ENCODE measurements around the gene DNASE2.

DNA sequence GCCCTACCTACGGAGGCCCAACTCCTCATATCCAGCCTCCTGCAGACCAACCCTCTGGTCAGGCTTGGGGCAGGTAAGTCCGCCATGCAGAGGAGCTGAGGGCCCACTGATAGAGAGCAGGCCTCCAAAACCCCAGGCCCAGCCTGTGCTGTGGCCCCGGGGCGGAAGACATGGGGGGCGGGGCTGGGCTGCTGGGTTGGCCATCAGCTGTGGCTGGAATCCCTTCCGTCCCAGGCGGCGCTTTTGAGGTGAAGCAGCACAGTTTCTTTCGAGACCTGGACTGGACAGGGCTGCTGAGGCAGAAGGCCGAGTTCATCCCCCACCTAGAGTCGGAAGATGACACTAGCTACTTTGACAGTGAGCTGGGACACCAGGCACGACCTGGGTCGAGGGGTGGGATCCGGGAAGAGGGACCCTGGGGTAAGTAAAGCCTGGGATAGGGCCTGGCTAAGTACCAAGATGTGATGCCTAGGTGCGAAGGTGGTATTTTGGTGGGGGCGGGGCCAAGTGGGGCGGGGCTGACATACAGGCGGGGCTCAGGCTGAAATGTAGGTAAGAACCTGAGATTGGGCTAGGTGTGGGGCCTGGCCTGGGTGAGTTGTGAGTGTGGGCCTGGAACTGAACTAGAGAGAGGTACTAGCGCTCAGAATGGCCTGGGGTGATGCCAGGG, 15.4 kb downstream of the DNASE2 start:
- TF ChIP-seq, protein P1, sequence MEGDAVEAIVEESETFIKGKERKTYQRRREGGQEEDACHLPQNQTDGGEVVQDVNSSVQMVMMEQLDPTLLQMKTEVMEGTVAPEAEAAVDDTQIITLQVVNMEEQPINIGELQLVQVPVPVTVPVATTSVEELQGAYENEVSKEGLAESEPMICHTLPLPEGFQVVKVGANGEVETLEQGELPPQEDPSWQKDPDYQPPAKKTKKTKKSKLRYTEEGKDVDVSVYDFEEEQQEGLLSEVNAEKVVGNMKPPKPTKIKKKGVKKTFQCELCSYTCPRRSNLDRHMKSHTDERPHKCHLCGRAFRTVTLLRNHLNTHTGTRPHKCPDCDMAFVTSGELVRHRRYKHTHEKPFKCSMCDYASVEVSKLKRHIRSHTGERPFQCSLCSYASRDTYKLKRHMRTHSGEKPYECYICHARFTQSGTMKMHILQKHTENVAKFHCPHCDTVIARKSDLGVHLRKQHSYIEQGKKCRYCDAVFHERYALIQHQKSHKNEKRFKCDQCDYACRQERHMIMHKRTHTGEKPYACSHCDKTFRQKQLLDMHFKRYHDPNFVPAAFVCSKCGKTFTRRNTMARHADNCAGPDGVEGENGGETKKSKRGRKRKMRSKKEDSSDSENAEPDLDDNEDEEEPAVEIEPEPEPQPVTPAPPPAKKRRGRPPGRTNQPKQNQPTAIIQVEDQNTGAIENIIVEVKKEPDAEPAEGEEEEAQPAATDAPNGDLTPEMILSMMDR (IDR thresholded peaks at IDR 0.05; ENCODE audit: low read depth, low read length): no peak
- TF ChIP-seq EZH2phosphoT487 (IDR thresholded peaks at IDR 0.05; ENCODE audit: low read depth): no peak

Data from OCI-LY3 (cell line).